GM12878 (cell line): ENCODE measurements around the gene ARHGAP26.

ENCODE experiments used
- BRCA1 ChIP-seq: IDR thresholded peaks from 2 replicates; pipeline ENCODE4 v1.6.1; 2011; ENCODE audit warnings: low read depth, low read length, improper control_type of control experiment
- CTCF ChIP-seq, 3 experiments: IDR thresholded peaks in 2 of 3; conservative IDR thresholded peaks in 1 of 3; 2 replicates each; pipeline ENCODE4 v1.5.1; 2011; ENCODE audit warnings: low read depth in 3 of 3, low read length in 3 of 3, mild to moderate bottlenecking in 3 of 3, control low read depth in 2 of 3, moderate library complexity in 2 of 3, inconsistent platforms in 1 of 3, mixed read lengths in 1 of 3; ENCODE audit not compliant: control insufficient read depth in 2 of 3, insufficient read depth in 1 of 3; ENCODE audit errors: extremely low read depth in 1 of 3
- DPF2 ChIP-seq: fragments of 450-650 bp; IDR thresholded peaks from 2 replicates; pipeline ENCODE4 v1.6.1; 2017; ENCODE audit warnings: mild to moderate bottlenecking
- EP300 ChIP-seq, 2 experiments: fragments of 150-350 bp in 1 of 2; IDR thresholded peaks; 2 replicates each; pipeline ENCODE4 v1.6.1; 2011 to 2012; ENCODE audit warnings: low read depth in 2 of 2, low read length in 2 of 2, borderline replicate concordance in 1 of 2, improper control_type of control experiment in 1 of 2, inconsistent platforms in 1 of 2; ENCODE audit not compliant: control insufficient read depth in 1 of 2
- FOS ChIP-seq: IDR thresholded peaks from 3 replicates; pipeline ENCODE4 v1.6.1; 2011; ENCODE audit warnings: borderline replicate concordance; ENCODE audit not compliant: insufficient read length; ENCODE audit errors: extremely low read depth
- JUNB ChIP-seq: IDR thresholded peaks from 2 replicates; pipeline ENCODE4 v1.6.1; 2016; ENCODE audit warnings: antibody characterized with exemption, mild to moderate bottlenecking
- MYC ChIP-seq: IDR thresholded peaks from 2 replicates; pipeline ENCODE4 v1.6.1; 2011; ENCODE audit warnings: mild to moderate bottlenecking, low read length, moderate library complexity, inconsistent platforms; ENCODE audit not compliant: insufficient read depth, insufficient replicate concordance, insufficient read length, severe bottlenecking
- NFXL1 ChIP-seq: fragments of 450-650 bp; IDR thresholded peaks from 2 replicates; pipeline ENCODE4 v1.6.1; 2017; ENCODE audit warnings: antibody characterized with exemption, mild to moderate bottlenecking, borderline replicate concordance
- REST ChIP-seq: IDR thresholded peaks from 2 replicates; pipeline ENCODE4 v1.6.1; 2012; ENCODE audit warnings: mild to moderate bottlenecking, low read depth, low read length
- SIX5 ChIP-seq: IDR thresholded peaks from 2 replicates; pipeline ENCODE4 v1.6.1; 2011; ENCODE audit warnings: mild to moderate bottlenecking, low read depth, low read length, moderate library complexity; ENCODE audit not compliant: severe bottlenecking
- SKIL ChIP-seq: fragments of 450-650 bp; IDR thresholded peaks from 2 replicates; pipeline ENCODE4 v1.6.1; 2017; ENCODE audit warnings: mild to moderate bottlenecking, low read depth, inconsistent platforms; ENCODE audit not compliant: poor library complexity, severe bottlenecking
- SP1 ChIP-seq: IDR thresholded peaks from one replicate; pipeline ENCODE4 v1.6.1; 2011; ENCODE audit warnings: low read depth, low read length
- TCF7 ChIP-seq: IDR thresholded peaks from 2 replicates; pipeline ENCODE4 v1.6.1; 2014; ENCODE audit warnings: antibody characterized with exemption, borderline replicate concordance

- TF ChIP-seq CTCF (IDR thresholded peaks at IDR 0.05 in 2 of 3, conservative IDR thresholded peaks at IDR 0.05 in 1 of 3; ENCODE audit: control insufficient read depth in 2 of 3, extremely low read depth in 1 of 3, insufficient read depth in 1 of 3, low read depth in 3 of 3, low read length in 3 of 3): no peak
- no peak for TF ChIP-seq REST
- no peak for TF ChIP-seq SP1
- no peak for TF ChIP-seq TCF7
- TF ChIP-seq SKIL: no peak
- no peak for TF ChIP-seq SIX5
- TF ChIP-seq FOS: no peak
- no peak for TF ChIP-seq BRCA1
- no peak for TF ChIP-seq EP300 (IDR thresholded peaks at IDR 0.05; ENCODE audit: borderline replicate concordance in 1 of 2, control insufficient read depth in 1 of 2, low read depth in 2 of 2, low read length in 2 of 2)
- TF ChIP-seq DPF2: no peak
- TF ChIP-seq MYC: no peak
- TF ChIP-seq JUNB: no peak
- TF ChIP-seq NFXL1: no peak
Observed at GRCh38 chr5:142754031-142754430, 16.1 kb upstream of the ARHGAP26 start.
